HEK293T (cell line): ENCODE data around the gene AMDHD1.

Source experiments
- ARNT ChIP-seq: fragments of 450-650 bp; IDR thresholded peaks from 2 replicates; pipeline ENCODE4 v1.6.1; 2017; ENCODE audit warnings: mild to moderate bottlenecking
- BHLHE40 ChIP-seq: fragments of 450-650 bp; IDR thresholded peaks from 2 replicates; pipeline ENCODE4 v1.6.1; 2016; ENCODE audit warnings: mild to moderate bottlenecking, moderate library complexity, borderline replicate concordance
- ELF4 ChIP-seq: fragments of 450-650 bp; IDR thresholded peaks from 2 replicates; pipeline ENCODE4 v1.6.1; 2017; ENCODE audit warnings: antibody characterized with exemption
- FOXA1 ChIP-seq: fragments of 450-650 bp; IDR thresholded peaks from 2 replicates; pipeline ENCODE4 v1.6.1; 2016; ENCODE audit warnings: mild to moderate bottlenecking
- FOXK2 ChIP-seq: fragments of 450-650 bp; IDR thresholded peaks from 2 replicates; pipeline ENCODE4 v1.6.1; 2016; ENCODE audit warnings: mild to moderate bottlenecking
- FOXM1 ChIP-seq: fragments of 450-650 bp; IDR thresholded peaks from 2 replicates; pipeline ENCODE4 v1.6.1; 2017; ENCODE audit warnings: mild to moderate bottlenecking, borderline replicate concordance
- HDGF ChIP-seq: fragments of 450-650 bp; IDR thresholded peaks from 2 replicates; pipeline ENCODE4 v1.6.1; 2017; ENCODE audit warnings: antibody characterized with exemption, borderline replicate concordance
- SP1 ChIP-seq: fragments of 450-650 bp; IDR thresholded peaks from 2 replicates; pipeline ENCODE4 v1.6.1; 2017
- SUZ12 ChIP-seq: fragments of 450-650 bp; IDR thresholded peaks from 2 replicates; pipeline ENCODE4 v1.6.1; 2016; ENCODE audit warnings: mild to moderate bottlenecking
- TARDBP ChIP-seq: fragments of 450-650 bp; IDR thresholded peaks from 2 replicates; pipeline ENCODE4 v1.6.1; 2016
- ZNF384 ChIP-seq: fragments of 450-650 bp; IDR thresholded peaks from 2 replicates; pipeline ENCODE4 v1.6.1; 2016
- TF ChIP-seq, protein P1 (sequence below): fragments of 450-650 bp; IDR thresholded peaks from 2 replicates; pipeline ENCODE4 v1.6.1; 2016

DNA sequence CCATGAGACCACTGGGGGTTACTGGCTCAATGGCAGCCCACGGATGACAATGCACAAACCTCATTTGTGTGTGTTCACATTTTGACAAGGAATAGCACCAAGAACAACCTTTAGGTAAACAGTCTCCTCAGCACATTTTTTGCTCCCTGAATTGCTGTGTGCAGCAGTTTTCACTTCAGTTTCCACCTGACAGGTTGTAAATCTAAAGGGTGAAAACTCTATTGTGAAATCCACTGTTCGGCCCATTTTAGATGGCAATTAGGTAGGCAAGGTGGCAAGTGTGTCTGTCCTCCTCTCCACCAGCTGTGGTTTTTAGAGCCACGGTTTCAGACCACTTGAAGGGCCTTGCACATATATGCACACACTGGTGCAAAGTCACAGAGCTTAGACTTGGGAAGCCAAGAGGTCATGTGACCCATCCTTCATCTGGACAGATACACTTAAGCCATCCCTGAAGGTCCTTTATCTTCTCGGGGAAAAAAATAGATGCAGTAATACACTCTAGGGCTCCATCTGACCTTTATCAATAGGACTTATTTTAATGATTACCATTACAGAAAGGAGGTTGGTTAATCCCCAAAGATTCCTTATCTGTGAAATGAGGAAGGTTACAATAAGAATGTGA is 29.8 kb downstream of the AMDHD1 start:
- TF ChIP-seq FOXA1 (no peak), SUZ12 (no peak), BHLHE40 (no peak), SP1 (no peak), ZNF384 (no peak), ARNT (no peak), HDGF (no peak), TARDBP (no peak), ELF4 (no peak), FOXK2 (no peak), FOXM1 (no peak)
- TF ChIP-seq, protein P1, sequence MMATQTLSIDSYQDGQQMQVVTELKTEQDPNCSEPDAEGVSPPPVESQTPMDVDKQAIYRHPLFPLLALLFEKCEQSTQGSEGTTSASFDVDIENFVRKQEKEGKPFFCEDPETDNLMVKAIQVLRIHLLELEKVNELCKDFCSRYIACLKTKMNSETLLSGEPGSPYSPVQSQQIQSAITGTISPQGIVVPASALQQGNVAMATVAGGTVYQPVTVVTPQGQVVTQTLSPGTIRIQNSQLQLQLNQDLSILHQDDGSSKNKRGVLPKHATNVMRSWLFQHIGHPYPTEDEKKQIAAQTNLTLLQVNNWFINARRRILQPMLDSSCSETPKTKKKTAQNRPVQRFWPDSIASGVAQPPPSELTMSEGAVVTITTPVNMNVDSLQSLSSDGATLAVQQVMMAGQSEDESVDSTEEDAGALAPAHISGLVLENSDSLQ = no peak
